ENCODE results near the gene USP36.

The USP36 gene

GRCh38 chr17:78886954-78887353, 46.3 kb upstream of the USP36 start:
- peaks cover 43% of the 10 kb centered on the region for H3K4me1 ChIP-seq (ENCODE audit: low read length)
- H3K9ac ChIP-seq (ENCODE audit: low read length): no peak overlapping the region
- H3K79me2 ChIP-seq (ENCODE audit: low read length): no peaks in the 10 kb centered on the region
- no peak for TF ChIP-seq EZH2phosphoT487 (IDR thresholded peaks at IDR 0.05; ENCODE audit: low read depth)
- TF ChIP-seq CTCF (IDR thresholded peaks at IDR 0.05; ENCODE audit: low read depth, low read length): no peak
- no peak overlapping the region for H3K4me3 ChIP-seq (ENCODE audit: low read length)
- H3K27me3 ChIP-seq (ENCODE audit: low read depth, low read length): no peaks in the 10 kb centered on the region
- no peaks in the 10 kb centered on the region for H3K9me3 ChIP-seq (ENCODE audit: insufficient read depth, low read length)
- H3K4me2 ChIP-seq (ENCODE audit: low read length): no peak overlapping the region
- H3K36me3 ChIP-seq (replicated peaks; ENCODE audit: low read depth, low read length): no peaks in the 10 kb centered on the region
- H3K27ac ChIP-seq (ENCODE audit: low read length): no peak overlapping the region
- H2AFZ ChIP-seq (ENCODE audit: low read depth, low read length): no peak overlapping the region
- H4K20me1 ChIP-seq (ENCODE audit: insufficient read depth, low read length): no peaks in the 10 kb centered on the region

GRCh38 chr17:78885956-78886355, 45.3 kb upstream of the USP36 start:
- H3K4me2 ChIP-seq (ENCODE audit: low read length): no peak overlapping the region
- TF ChIP-seq EZH2phosphoT487 (IDR thresholded peaks at IDR 0.05; ENCODE audit: low read depth) (no peak), CTCF (IDR thresholded peaks at IDR 0.05; ENCODE audit: low read depth, low read length) (no peak)
- peaks cover 33% of the 10 kb centered on the region for H3K4me1 ChIP-seq (ENCODE audit: low read length)
- H2AFZ ChIP-seq (ENCODE audit: low read depth, low read length): no peak overlapping the region
- H4K20me1 ChIP-seq (ENCODE audit: insufficient read depth, low read length): no peaks in the 10 kb centered on the region
- no peak overlapping the region for H3K4me3 ChIP-seq (ENCODE audit: low read length)
- no peaks in the 10 kb centered on the region for H3K36me3 ChIP-seq (replicated peaks; ENCODE audit: low read depth, low read length)
- H3K9ac ChIP-seq (ENCODE audit: low read length): no peak overlapping the region
- no peak overlapping the region for H3K27ac ChIP-seq (ENCODE audit: low read length)
- H3K79me2 ChIP-seq (ENCODE audit: low read length): no peaks in the 10 kb centered on the region
- H3K27me3 ChIP-seq (ENCODE audit: low read depth, low read length): no peaks in the 10 kb centered on the region
- no peaks in the 10 kb centered on the region for H3K9me3 ChIP-seq (ENCODE audit: insufficient read depth, low read length)

GRCh38 chr17:78884876-78885667, 44.5 kb upstream of the USP36 start:
- no peak overlapping the region for H2AFZ ChIP-seq (ENCODE audit: low read depth, low read length)
- H3K9ac ChIP-seq (ENCODE audit: low read length): no peak overlapping the region
- no peaks in the 10 kb centered on the region for H3K36me3 ChIP-seq (replicated peaks; ENCODE audit: low read depth, low read length)
- H3K9me3 ChIP-seq (ENCODE audit: insufficient read depth, low read length): no peaks in the 10 kb centered on the region
- no peaks in the 10 kb centered on the region for H3K79me2 ChIP-seq (ENCODE audit: low read length)
- peaks cover 25% of the 10 kb centered on the region for H3K4me1 ChIP-seq (ENCODE audit: low read length)
- no peak overlapping the region for H3K4me2 ChIP-seq (ENCODE audit: low read length)
- no peaks in the 10 kb centered on the region for H3K27me3 ChIP-seq (ENCODE audit: low read depth, low read length)
- H3K4me3 ChIP-seq (ENCODE audit: low read length): no peak overlapping the region
- no peak overlapping the region for H3K27ac ChIP-seq (ENCODE audit: low read length)
- H4K20me1 ChIP-seq (ENCODE audit: insufficient read depth, low read length): no peaks in the 10 kb centered on the region
- no peak for TF ChIP-seq CTCF (IDR thresholded peaks at IDR 0.05; ENCODE audit: low read depth, low read length)
- TF ChIP-seq EZH2phosphoT487 (IDR thresholded peaks at IDR 0.05; ENCODE audit: low read depth): no peak

- Histone ChIP-seq H4K20me1 (ENCODE audit: insufficient read depth, low read length) (no peaks in the 10 kb centered on the region), H3K9me3 (ENCODE audit: insufficient read depth, low read length) (no peaks in the 10 kb centered on the region), H3K4me1 (ENCODE audit: low read length) (peaks cover 18% of the 10 kb centered on the region), H3K9ac (ENCODE audit: low read length) (no peak overlapping the region), H2AFZ (ENCODE audit: low read depth, low read length) (no peak overlapping the region), H3K4me3 (ENCODE audit: low read length) (no peak overlapping the region), H3K4me2 (ENCODE audit: low read length) (no peak overlapping the region), H3K36me3 (replicated peaks; ENCODE audit: low read depth, low read length) (no peaks in the 10 kb centered on the region), H3K27me3 (ENCODE audit: low read depth, low read length) (no peaks in the 10 kb centered on the region), H3K79me2 (ENCODE audit: low read length) (no peaks in the 10 kb centered on the region), H3K27ac (ENCODE audit: low read length) (no peak overlapping the region)
- TF ChIP-seq CTCF (IDR thresholded peaks at IDR 0.05; ENCODE audit: low read depth, low read length) (no peak), EZH2phosphoT487 (IDR thresholded peaks at IDR 0.05; ENCODE audit: low read depth) (no peak)
Measured at GRCh38 chr17:78884148-78884825, 43.7 kb upstream of the USP36 start.
